Neuronal stem cell (in vitro differentiated cells): ENCODE measurements around the gene TRIM14.

Source experiments
- DNase-seq: peaks from one replicate; pipeline ENCODE4 v3.0.0-alpha.2; 2013; ENCODE audit warnings: low spot score
- H2AFZ ChIP-seq: one replicate; pipeline ENCODE4 v1.6.1; 2013; ENCODE audit warnings: mild to moderate bottlenecking, low read length, inconsistent platforms
- H2AK5ac ChIP-seq: 2 replicates; pipeline ENCODE4 v1.6.1; 2013; ENCODE audit warnings: low read depth, mild to moderate bottlenecking, inconsistent platforms, low read length, moderate library complexity, mixed read lengths
- H2BK120ac ChIP-seq: 2 replicates; pipeline ENCODE4 v1.6.1; 2013; ENCODE audit warnings: low read depth, mild to moderate bottlenecking, inconsistent platforms, low read length, moderate library complexity, mixed read lengths
- H2BK12ac ChIP-seq: one replicate; pipeline ENCODE4 v1.6.1; 2013; ENCODE audit warnings: low read length, inconsistent platforms
- H2BK15ac ChIP-seq: 2 replicates; pipeline ENCODE4 v1.6.1; 2013; ENCODE audit warnings: mild to moderate bottlenecking, low read length, inconsistent platforms, mixed read lengths
- H2BK5ac ChIP-seq: one replicate; pipeline ENCODE4 v1.6.1; 2013; ENCODE audit warnings: inconsistent platforms, mild to moderate bottlenecking, low read length, moderate library complexity
- H3K14ac ChIP-seq: one replicate; pipeline ENCODE4 v1.6.1; 2013; ENCODE audit warnings: low read length, inconsistent platforms
- H3K18ac ChIP-seq: 2 replicates; pipeline ENCODE4 v1.6.1; 2013; ENCODE audit warnings: low read length, inconsistent platforms
- H3K23ac ChIP-seq: 2 replicates; pipeline ENCODE4 v1.6.1; 2013; ENCODE audit warnings: low read depth, mild to moderate bottlenecking, mixed read lengths, low read length, inconsistent platforms; ENCODE audit not compliant: poor library complexity
- H3K27ac ChIP-seq: replicated peaks from 3 replicates; pipeline ENCODE4 v1.5.1; 2013; ENCODE audit warnings: low read length, inconsistent platforms
- H3K27me3 ChIP-seq, 3 experiments: 2 replicates each; pipeline ENCODE4 v1.6.1; 2013; ENCODE audit warnings: low read length in 3 of 3, mild to moderate bottlenecking in 2 of 3, inconsistent platforms in 1 of 3, low read depth in 1 of 3, mixed read lengths in 1 of 3, moderate library complexity in 1 of 3; ENCODE audit not compliant: control insufficient read depth in 3 of 3, insufficient read depth in 3 of 3
- H3K36me3 ChIP-seq, 2 donors: replicated peaks in 1 of 2; 2 replicates each; pipeline ENCODE4 v1.6.1; 2013; ENCODE audit warnings: low read length in 2 of 2; ENCODE audit not compliant: control insufficient read depth in 2 of 2, insufficient read depth in 2 of 2
- H3K4ac ChIP-seq: 2 replicates; pipeline ENCODE4 v1.6.1; 2013; ENCODE audit warnings: inconsistent platforms, mild to moderate bottlenecking, low read length, moderate library complexity
- H3K4me1 ChIP-seq, 2 donors: 1 replicate in 1 of 2; 2 replicates in 1 of 2; pipeline ENCODE4 v1.6.1; 2013; ENCODE audit warnings: low read length in 2 of 2, low read depth in 1 of 2; ENCODE audit not compliant: control insufficient read depth in 2 of 2, insufficient read depth in 1 of 2
- H3K4me2 ChIP-seq: one replicate; pipeline ENCODE4 v1.6.1; 2013; ENCODE audit warnings: mild to moderate bottlenecking, low read length, inconsistent platforms; ENCODE audit not compliant: insufficient read depth, poor library complexity, severe bottlenecking
- H3K4me3 ChIP-seq, 2 donors: 2 replicates each; pipeline ENCODE4 v1.5.1; 2013; ENCODE audit warnings: low read length in 2 of 2, mild to moderate bottlenecking in 2 of 2, inconsistent platforms in 1 of 2, moderate library complexity in 1 of 2
- H3K79me1 ChIP-seq: one replicate; pipeline ENCODE4 v1.6.1; 2013; ENCODE audit warnings: low read depth, mild to moderate bottlenecking, inconsistent platforms, low read length, moderate library complexity
- H3K9ac ChIP-seq: one replicate; pipeline ENCODE4 v1.6.1; 2013; ENCODE audit warnings: mild to moderate bottlenecking, low read depth, low read length, inconsistent platforms; ENCODE audit not compliant: poor library complexity
- H3K9me3 ChIP-seq, 2 donors: replicated peaks in 1 of 2; 2 replicates each; pipeline versions ENCODE3 to v1.6.1; 2013; ENCODE audit warnings: low read length in 2 of 2, mild to moderate bottlenecking in 2 of 2, inconsistent platforms in 1 of 2, low read depth in 1 of 2, mixed read lengths in 1 of 2, moderate library complexity in 1 of 2; ENCODE audit not compliant: control insufficient read depth in 2 of 2, insufficient read depth in 1 of 2
- H4K8ac ChIP-seq: one replicate; pipeline ENCODE4 v1.6.1; 2013; ENCODE audit warnings: low read depth, mild to moderate bottlenecking, inconsistent platforms, low read length, moderate library complexity
- H4K91ac ChIP-seq: one replicate; pipeline ENCODE4 v1.6.1; 2013; ENCODE audit warnings: low read length, low read depth, mild to moderate bottlenecking, inconsistent platforms; ENCODE audit not compliant: poor library complexity
- WGBS, 2 donors: extraction: QIAGEN DNeasy Blood & Tissue Kit; methylation state at CpG; one replicate each; pipeline ENCODE4 v1.1.7; 2013; ENCODE audit warnings: missing lambda C conversion rate in 2 of 2, mixed read lengths in 1 of 2; ENCODE audit not compliant: insufficient read length in 2 of 2, insufficient replicate concordance in 1 of 2; ENCODE audit errors: extremely low coverage in 2 of 2; 5-methylcytosine and 5-hydroxymethylcytosine counted together

The TRIM14 gene

DNA sequence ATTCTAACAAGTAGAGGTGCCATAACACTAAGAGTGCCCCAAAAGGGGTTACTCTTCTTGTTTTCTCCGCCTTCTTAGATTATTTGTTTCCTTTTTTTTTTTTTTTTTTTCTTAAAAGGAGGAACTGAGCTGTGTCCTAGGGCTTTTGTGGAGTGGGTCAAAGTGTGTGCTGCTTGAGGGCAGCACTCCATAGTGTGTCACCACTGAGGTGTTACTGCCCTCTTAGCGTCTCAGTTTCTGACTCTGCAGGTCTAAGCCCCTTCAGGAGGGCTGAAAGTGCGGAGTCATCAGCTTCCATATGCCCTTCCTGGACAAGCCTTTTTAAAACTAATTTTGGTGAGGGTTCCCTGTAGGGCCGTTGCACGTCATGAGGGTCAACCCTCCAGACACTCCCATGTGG is 75.1 kb downstream of the TRIM14 start:
- Histone ChIP-seq H3K36me3 (no peaks in the 10 kb centered on the region), H3K9ac (no peak overlapping the region), H2AK5ac (no peak overlapping the region), H3K4ac (no peak overlapping the region), H3K4me2 (no peak overlapping the region), H3K23ac (no peak overlapping the region), H3K79me1 (no peaks in the 10 kb centered on the region), H2BK5ac (no peak overlapping the region), H2AFZ (no peak overlapping the region), H3K18ac (no peak overlapping the region), H3K27me3 (peaks cover 0 to 16% (median 0%) of the 10 kb centered on the region in 3 experiments), H2BK120ac (no peak overlapping the region), H4K8ac (no peak overlapping the region), H3K4me3 (no peak overlapping the region), H4K91ac (no peak overlapping the region), H2BK15ac (no peak overlapping the region), H3K27ac (no peak overlapping the region), H2BK12ac (no peak overlapping the region), H3K4me1 (no peaks in the 10 kb centered on the region), H3K9me3 (no peaks in the 10 kb centered on the region), H3K14ac (no peak overlapping the region)
- no CpG with 5 or more reads among the region's 5 CpGs for WGBS, 2 donors
- no peak for DNase-seq

DNA sequence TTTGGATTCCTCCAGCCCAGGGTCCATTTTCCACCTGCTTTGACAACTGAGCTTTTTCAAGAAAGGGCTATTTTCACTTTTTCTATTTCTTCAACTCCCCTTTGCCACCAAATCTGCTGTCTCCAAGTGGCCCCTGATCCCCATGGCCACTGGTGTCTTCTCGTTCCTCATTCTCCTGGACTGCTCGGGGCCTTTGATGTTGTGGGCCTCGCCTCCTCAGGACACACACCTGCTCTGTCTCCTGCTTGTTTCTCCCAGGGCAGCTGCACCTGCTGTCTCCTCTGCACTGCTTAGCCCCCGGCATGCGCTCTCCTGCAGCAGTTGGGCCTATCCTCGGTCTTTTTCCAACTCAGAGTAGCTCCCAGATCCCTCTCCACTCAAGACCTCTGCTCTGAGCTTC is 78.8 kb downstream of the TRIM14 start:
- Histone ChIP-seq H3K27ac (no peak overlapping the region), H2BK12ac (no peak overlapping the region), H4K8ac (no peak overlapping the region), H3K9ac (no peak overlapping the region), H3K27me3 (peaks cover 0 to 26% (median 0%) of the 10 kb centered on the region in 3 experiments), H2BK15ac (no peak overlapping the region), H3K9me3 (no peaks in the 10 kb centered on the region), H2BK5ac (peak overlapping the region; percentile 53), H4K91ac (no peak overlapping the region), H3K4me2 (no peak overlapping the region), H2BK120ac (no peak overlapping the region), H2AK5ac (peak overlapping the region; percentile 1), H2AFZ (no peak overlapping the region), H3K23ac (no peak overlapping the region), H3K18ac (no peak overlapping the region), H3K4ac (no peak overlapping the region), H3K36me3 (no peaks in the 10 kb centered on the region), H3K14ac (no peak overlapping the region), H3K79me1 (no peaks in the 10 kb centered on the region), H3K4me3 (no peak overlapping the region), H3K4me1 (no peaks in the 10 kb centered on the region)
- no CpG with 5 or more reads among the region's 6 CpGs for WGBS, 2 donors
- no peak for DNase-seq

DNA sequence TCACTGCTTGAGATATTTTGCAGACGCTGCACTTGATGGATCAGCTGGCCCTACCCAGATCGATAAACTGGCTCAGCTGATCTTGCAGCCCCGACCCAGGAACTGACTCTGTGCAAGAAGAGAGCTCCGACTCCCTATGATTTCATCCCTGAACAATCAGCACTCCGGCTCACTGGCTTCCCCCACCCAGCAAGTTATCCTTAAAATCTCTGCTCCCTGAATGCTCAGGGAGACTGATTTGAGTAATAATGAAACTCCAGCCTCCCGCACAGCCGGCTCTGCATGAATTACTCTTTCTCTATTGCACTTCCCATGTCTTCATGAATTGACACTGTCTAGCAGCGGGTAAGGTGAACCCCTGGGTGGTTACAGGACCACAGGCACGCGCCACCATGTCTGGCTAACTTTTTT is 79.4 kb downstream of the TRIM14 start:
- Histone ChIP-seq H2AFZ (no peak overlapping the region), H3K23ac (no peak overlapping the region), H3K18ac (no peak overlapping the region), H2AK5ac (no peak overlapping the region), H3K4me1 (no peaks in the 10 kb centered on the region), H3K27ac (no peak overlapping the region), H2BK5ac (peak overlapping the region; percentile 53), H3K4me3 (no peak overlapping the region), H3K4ac (no peak overlapping the region), H4K91ac (no peak overlapping the region), H2BK15ac (no peak overlapping the region), H3K36me3 (no peaks in the 10 kb centered on the region), H3K9ac (no peak overlapping the region), H2BK12ac (no peak overlapping the region), H3K4me2 (no peak overlapping the region), H2BK120ac (no peak overlapping the region), H3K14ac (no peak overlapping the region), H3K9me3 (no peaks in the 10 kb centered on the region), H3K79me1 (no peaks in the 10 kb centered on the region), H4K8ac (no peak overlapping the region), H3K27me3 (peaks cover 0 to 29% (median 0%) of the 10 kb centered on the region in 3 experiments)
- no CpG with 5 or more reads among the region's 10 CpGs for WGBS, 2 donors
- DNase-seq = no peak

DNA sequence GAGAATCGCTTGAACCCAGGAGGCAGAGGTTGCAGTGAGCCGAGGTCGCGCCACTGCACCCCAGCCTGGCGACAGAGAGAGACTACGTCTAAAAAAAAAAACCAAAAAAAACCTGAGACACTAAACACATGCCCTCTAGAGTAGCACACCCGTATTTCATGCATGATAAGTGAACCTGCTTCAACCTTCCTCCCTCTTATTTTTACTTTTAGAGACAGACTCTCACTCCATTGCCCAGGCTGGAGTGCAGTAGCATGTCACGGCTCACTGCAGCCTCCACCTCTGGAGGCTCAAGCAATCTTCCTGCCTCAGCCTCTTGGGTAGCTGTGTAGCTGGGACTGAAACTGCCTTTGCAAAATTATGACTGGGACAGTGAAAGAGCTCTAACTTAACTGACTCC is 80.1 kb downstream of the TRIM14 start:
- Histone ChIP-seq H2BK12ac (no peak overlapping the region), H2BK5ac (no peak overlapping the region), H2BK120ac (no peak overlapping the region), H3K14ac (no peak overlapping the region), H2AK5ac (no peak overlapping the region), H3K4me3 (no peak overlapping the region), H3K9ac (no peak overlapping the region), H3K4ac (no peak overlapping the region), H3K23ac (no peak overlapping the region), H3K9me3 (no peaks in the 10 kb centered on the region), H3K27ac (no peak overlapping the region), H3K79me1 (no peaks in the 10 kb centered on the region), H3K36me3 (no peaks in the 10 kb centered on the region), H3K4me1 (no peaks in the 10 kb centered on the region), H3K18ac (no peak overlapping the region), H3K4me2 (no peak overlapping the region), H4K8ac (no peak overlapping the region), H2AFZ (no peak overlapping the region), H3K27me3 (peaks cover 0 to 29% (median 0%) of the 10 kb centered on the region in 3 experiments), H4K91ac (no peak overlapping the region), H2BK15ac (no peak overlapping the region)
- no peak for DNase-seq
- no CpG with 5 or more reads among the region's 8 CpGs for WGBS, 2 donors
